HG03575 (cell line): ENCODE measurements around the gene FKBP9.
"Not testable (repeated sequence)": the region's sequence is repeated elsewhere in the genome, so short reads cannot be mapped to it uniquely, and the experiment has no call there.

Experiments used
- ATAC-seq: cut with Tn5 transposase; IDR thresholded peaks from one replicate; pipeline ENCODE4 v1.9.1; 2021; ENCODE audit not compliant: unreplicated experiment, insufficient number of reproducible peaks, low FRiP score; ENCODE audit errors: extremely low read depth

The FKBP9 gene

GRCh38 chr7:32998361-32999171 lies 41.3 kb downstream of the FKBP9 start:
- not testable (repeated sequence) for ATAC-seq

GRCh38 chr7:32999380-32999779 lies 42.1 kb downstream of the FKBP9 start:
- ATAC-seq: not testable (repeated sequence)

DNA sequence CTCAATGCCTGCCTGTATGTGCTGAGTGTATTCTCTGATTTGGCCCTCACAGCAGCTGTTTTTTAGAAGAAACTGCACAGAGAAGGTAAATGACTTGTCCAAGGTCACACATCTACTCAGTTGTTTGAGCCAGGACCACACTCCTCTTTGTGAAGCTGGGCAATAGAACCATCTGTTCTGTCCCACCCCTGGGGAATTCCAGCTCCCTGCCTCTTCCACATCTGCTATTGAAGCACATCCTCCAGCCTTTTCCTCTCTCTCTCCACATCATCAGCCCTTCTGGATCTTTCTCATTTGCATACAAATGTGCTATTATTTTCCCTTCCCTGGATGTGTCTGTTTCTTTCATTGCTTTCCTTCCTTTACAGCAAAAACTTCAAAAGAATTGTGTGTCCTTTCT lies 45.9 kb downstream of the FKBP9 start:
- not testable (repeated sequence) for ATAC-seq

DNA sequence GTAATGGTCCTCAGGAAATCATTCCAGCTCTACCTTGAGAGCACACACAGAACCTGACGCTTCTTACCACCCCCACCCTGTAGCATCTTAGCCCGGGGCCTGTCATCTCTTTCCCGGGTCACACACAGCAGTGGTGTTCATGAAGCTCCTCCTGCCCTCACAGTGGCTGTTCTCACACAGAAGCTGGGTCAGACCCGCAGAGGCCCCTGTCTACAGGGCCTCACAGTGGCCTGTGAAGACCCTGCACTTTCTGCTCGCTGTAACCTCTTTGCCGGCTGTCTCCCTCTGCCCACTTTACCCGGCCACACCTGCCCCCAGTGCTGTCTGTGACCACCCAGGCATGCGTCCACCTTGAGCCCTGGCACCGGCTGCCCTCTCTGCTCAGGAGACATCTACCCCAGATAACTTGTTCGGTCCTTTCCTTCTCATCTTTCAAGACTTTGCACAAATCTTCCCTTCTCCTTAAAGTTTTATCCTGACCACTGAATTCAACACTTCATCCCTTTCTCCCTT lies 46.9 kb downstream of the FKBP9 start:
- not testable (repeated sequence) for ATAC-seq

DNA sequence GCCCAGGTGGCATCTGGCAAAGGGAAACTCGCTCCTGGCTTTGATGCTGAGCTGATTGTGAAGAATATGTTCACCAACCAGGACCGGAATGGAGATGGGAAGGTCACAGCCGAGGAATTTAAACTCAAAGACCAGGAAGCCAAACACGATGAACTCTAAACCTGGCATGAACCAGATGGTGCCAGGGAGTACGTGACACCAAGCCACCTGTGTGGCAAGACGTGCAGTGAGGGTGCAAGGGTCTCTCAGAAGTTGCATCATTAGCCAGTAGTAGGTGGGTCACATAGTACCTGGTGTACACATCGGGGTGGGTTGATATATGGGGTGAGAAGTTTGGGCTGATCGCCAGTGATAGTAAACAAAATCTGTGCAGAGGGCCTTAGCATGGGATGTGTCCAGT lies 48.0 kb downstream of the FKBP9 start:
- ATAC-seq: not testable (repeated sequence)

DNA sequence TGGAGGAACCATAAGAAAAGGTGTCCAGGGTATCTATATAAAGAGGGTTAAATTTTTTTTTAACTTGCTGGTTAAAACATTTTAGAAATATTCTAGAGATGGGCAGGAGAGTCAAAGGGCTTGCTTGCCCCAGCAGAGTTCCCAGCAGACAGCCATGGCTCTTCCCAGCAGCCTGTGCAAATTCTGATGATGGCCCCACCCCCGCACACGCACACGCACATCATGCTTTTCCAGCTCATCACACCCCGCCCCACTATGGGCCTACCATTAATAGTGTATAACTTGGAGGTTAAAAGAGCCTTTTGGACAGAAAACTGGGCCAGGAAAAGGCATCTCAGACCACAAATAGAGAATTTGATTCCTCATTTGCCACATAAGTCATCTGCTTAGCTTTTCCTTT lies 48.5 kb downstream of the FKBP9 start:
- not testable (repeated sequence) for ATAC-seq

DNA sequence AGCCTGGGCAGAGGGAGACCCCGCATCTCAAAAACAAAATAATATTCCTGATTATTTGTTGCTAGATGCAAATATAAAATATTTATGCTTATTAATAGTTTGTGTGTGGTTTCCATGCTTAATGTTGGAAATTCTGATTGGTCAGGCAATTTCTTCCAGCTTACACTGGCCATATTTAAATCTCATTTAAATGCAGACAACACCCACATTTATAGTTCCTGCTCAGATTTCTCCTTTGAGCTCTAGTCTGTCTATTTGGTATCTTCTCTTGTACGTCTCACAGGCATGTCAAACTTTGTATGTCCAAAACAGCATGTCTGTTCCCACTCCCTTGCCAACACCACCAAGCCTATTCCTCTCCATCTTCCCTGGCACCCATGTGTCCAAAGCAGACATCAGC lies 52.5 kb downstream of the FKBP9 start:
- no peak for ATAC-seq

DNA sequence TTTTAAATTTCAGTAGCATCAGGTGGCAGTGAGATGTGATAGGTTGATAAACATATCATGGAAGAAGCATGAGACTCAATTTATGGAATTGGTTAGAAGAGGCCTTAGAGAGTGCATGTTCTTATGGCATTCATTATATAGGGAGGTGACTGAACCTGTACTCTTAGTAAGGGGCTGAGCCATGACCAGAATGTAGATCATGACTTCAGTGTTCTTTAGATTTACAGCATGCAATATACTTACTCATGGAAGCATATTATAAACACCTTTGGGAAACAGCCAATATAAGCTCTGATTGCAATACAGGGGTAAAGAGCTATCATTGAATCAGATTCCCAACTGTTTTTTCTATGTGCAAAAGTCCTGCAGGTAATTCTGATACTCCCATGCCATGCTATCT lies 55.1 kb downstream of the FKBP9 start:
- no peak for ATAC-seq

- ATAC-seq: no peak
Observed at GRCh38 chr7:33024189-33024757, 67.0 kb downstream of the FKBP9 start.

GRCh38 chr7:33035776-33036175 lies 78.5 kb downstream of the FKBP9 start:
- ATAC-seq: no peak

GRCh38 chr7:33038639-33039038 lies 81.4 kb downstream of the FKBP9 start:
- no peak for ATAC-seq

DNA sequence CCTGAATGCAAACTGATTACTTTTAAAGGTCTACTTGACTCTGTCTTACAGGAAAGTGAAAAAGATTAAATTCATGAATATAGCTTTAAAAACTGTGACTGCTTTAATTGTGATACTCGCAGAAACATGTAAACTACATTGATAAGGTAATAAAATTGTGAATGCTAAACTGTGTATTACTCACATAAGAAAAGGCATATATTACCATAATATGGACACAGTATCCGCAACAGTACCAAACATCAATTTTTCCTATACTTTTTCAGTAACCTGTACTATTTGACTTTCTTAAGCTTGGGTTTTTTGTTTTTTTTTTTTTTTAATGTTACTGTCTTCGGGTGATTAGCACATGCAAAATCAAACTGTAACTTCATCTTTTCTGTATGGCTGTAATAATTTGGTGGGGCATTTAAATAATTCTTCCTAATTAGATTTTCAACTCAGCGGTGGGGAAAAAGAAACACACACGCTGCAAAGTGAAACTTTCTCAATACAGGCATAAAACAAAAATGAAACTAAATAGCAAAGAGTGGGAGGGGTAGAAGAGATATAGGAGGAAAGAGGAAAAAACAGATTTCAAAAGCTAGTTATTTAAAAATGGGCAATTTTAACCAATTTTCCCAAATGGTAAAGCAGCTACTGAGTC lies 82.1 kb downstream of the FKBP9 start:
- no peak for ATAC-seq

DNA sequence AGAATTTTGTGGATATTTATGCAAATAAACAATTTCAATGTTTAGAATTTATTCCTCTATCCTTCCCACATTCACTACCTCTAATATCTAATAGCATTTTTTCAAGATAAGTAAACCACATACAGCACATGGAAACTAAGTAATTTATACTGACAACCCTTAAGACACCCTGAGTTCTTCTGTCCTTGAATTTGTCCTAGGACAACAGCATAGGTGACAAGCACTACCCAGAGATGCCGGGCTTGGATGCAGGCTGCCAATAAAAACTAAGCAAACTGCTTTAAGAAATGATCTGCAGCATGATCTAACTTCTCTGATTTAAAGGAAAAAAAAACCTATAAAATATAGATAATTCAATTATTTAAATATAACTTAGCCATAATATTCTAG lies 82.7 kb downstream of the FKBP9 start:
- ATAC-seq: no peak

DNA sequence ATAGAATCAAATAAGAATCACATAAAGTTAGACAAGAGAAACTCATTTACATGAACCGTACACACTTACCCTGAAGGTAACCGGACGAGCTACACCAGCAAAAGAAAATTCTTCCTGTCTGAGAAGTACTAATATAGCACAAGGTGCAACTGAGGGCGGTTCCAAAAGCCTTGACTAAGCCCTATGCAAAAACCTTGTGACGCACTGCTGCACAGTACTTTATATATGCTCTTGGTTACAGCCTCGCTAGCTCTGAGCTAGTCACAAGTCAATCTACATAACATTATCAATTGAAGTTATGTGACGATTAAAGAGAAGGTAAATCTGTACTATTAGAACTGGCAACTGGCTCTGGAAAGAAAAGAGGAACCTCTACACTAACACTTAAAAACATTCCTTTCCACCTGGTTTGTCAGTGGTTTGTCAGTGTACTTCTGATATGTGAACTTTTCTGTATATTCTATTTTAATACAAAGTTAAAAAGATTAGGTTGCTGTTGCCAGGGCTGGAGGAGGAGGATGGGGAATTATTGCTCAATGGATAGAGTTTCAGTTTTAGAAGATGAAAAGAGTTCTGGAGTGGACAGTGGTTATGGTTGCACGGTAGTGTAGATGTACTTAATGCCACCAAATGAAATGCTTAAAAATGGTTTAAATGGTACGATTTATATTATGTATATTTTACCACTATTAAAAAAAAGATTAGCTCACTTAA lies 83.7 kb downstream of the FKBP9 start:
- ATAC-seq: peak; percentile 83

GRCh38 chr7:33041631-33042428 lies 84.6 kb downstream of the FKBP9 start:
- no peak for ATAC-seq

GRCh38 chr7:33043501-33044400 lies 86.5 kb downstream of the FKBP9 start:
- no peak for ATAC-seq

GRCh38 chr7:33044401-33044718 lies 87.1 kb downstream of the FKBP9 start:
- no peak for ATAC-seq

DNA sequence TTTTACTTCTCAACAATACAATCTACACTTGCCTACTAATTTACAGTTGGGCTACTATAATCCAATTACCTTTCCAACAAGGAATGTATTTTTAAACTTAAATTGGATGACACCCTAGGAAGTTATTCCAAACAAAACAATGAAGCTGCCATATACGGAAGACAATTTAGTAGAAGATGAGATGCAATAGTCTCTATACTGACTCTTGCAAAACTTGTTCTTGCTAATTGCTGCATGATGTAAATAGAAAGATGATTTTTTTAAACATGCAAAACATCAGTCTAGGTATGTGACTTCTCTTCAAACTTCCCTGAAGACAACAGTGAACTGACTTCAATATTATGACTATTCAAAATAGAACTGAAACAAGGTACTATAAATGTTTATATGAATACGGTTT lies 87.7 kb downstream of the FKBP9 start:
- no peak for ATAC-seq
